Hepatocyte (in vitro differentiated cells): ENCODE data around the gene KRT20. TPM values are rescaled to one million over a fixed set of nuclear protein-coding genes. Genes with fewer than 3 reads are reported as not detected.

Source experiments
- DNase-seq: peaks from one replicate; pipeline ENCODE4 v3.0.0-alpha.2; 2016; ENCODE audit warnings: low spot score
- H2AFZ ChIP-seq: fragments of 200-600 bp; sonication (generic); 2 replicates; pipeline ENCODE4 v1.6.0; 2016; ENCODE audit warnings: antibody characterized with exemption, mild to moderate bottlenecking
- H3K27ac ChIP-seq: fragments of 200-600 bp; sonication (generic); 2 replicates; pipeline ENCODE4 v1.5.1; 2016; ENCODE audit warnings: mild to moderate bottlenecking
- H3K27me3 ChIP-seq: fragments of 200-600 bp; sonication (generic); 2 replicates; pipeline ENCODE4 v1.6.1; 2016
- H3K36me3 ChIP-seq: fragments of 200-600 bp; sonication (generic); replicated peaks from 2 replicates; pipeline ENCODE4 v1.5.1; 2016; ENCODE audit warnings: low read depth; ENCODE audit not compliant: insufficient read depth
- H3K4me1 ChIP-seq: fragments of 200-600 bp; sonication (generic); 2 replicates; pipeline ENCODE4 v1.5.1; 2016; ENCODE audit warnings: mild to moderate bottlenecking, moderate library complexity; ENCODE audit not compliant: insufficient read depth
- H3K4me2 ChIP-seq: fragments of 200-600 bp; sonication (generic); 2 replicates; pipeline ENCODE4 v1.6.0; 2016
- H3K4me3 ChIP-seq: fragments of 200-600 bp; sonication (generic); 2 replicates; pipeline ENCODE4 v1.5.1; 2016; ENCODE audit warnings: mild to moderate bottlenecking
- H3K79me2 ChIP-seq: fragments of 200-600 bp; sonication (generic); 2 replicates; pipeline ENCODE4 v1.6.0; 2017; ENCODE audit warnings: mild to moderate bottlenecking
- H3K9me2 ChIP-seq: fragments of 200-600 bp; sonication (generic); replicated peaks from 2 replicates; pipeline ENCODE4 v1.6.0; 2017; ENCODE audit warnings: mild to moderate bottlenecking; ENCODE audit not compliant: insufficient read depth
- H3K9me3 ChIP-seq: fragments of 200-600 bp; sonication (generic); 2 replicates; pipeline ENCODE4 v1.5.1; 2016; ENCODE audit warnings: low read depth, mild to moderate bottlenecking
- H4K20me1 ChIP-seq: fragments of 200-600 bp; sonication (generic); 2 replicates; pipeline ENCODE4 v1.6.0; 2016; ENCODE audit warnings: mild to moderate bottlenecking; ENCODE audit not compliant: insufficient read depth, poor library complexity, severe bottlenecking
- CTCF ChIP-seq: fragments of 200-600 bp; sonication (generic); IDR thresholded peaks from 2 replicates; pipeline ENCODE4 v1.5.1; 2016; ENCODE audit warnings: antibody characterized with exemption, mild to moderate bottlenecking; ENCODE audit not compliant: poor library complexity
- EZH2 ChIP-seq: fragments of 200-600 bp; sonication (generic); IDR thresholded peaks from 2 replicates; pipeline ENCODE4 v1.6.1; 2016; ENCODE audit warnings: antibody characterized with exemption, mild to moderate bottlenecking, borderline replicate concordance
- EZH2phosphoT487 ChIP-seq: fragments of 200-600 bp; sonication (generic); IDR thresholded peaks from one replicate; pipeline ENCODE4 v1.6.1; 2018; ENCODE audit warnings: antibody characterized with exemption, mild to moderate bottlenecking, low read depth, moderate library complexity; ENCODE audit not compliant: unreplicated experiment, severe bottlenecking
- whole genome bisulfite sequencing: methylation state at CpG from one replicate; pipeline ENCODE4 v1.1.6; 2016; ENCODE audit warnings: low lambda C conversion rate; ENCODE audit errors: missing lambda C conversion rate; 5-methylcytosine and 5-hydroxymethylcytosine counted together
- polyA plus RNA-seq: library from polyadenylated mRNA; unstranded; fragments of >200 nt; fragmentation: Nextera tagmentation; extraction: Ambion mirVana; gene quantifications from 2 replicates; pipeline ENCODE4 v1.2.1, GENCODE V29; 2016
- total RNA-seq: library from RNA; depleted of rRNA; stranded (reverse); fragments of >200 nt; gene quantifications from 2 replicates; pipeline ENCODE4 v1.2.3, GENCODE V29; 2014

KRT20 gene
- total and polyA plus RNA-seq, 2 experiments from 2014 or later, result 1.5 to 3.4 TPM

GRCh38 chr17:40830085-40830776, 54.8 kb downstream of the KRT20 start:
- Histone ChIP-seq H3K4me2 (no peak overlapping the region), H3K27ac (no peak overlapping the region), H2AFZ (no peak overlapping the region), H3K27me3 (no peaks in the 10 kb centered on the region), H3K36me3 (no peaks in the 10 kb centered on the region), H3K4me3 (no peak overlapping the region), H3K4me1 (no peaks in the 10 kb centered on the region), H3K9me2 (no peaks in the 10 kb centered on the region), H4K20me1 (no peaks in the 10 kb centered on the region), H3K9me3 (no peaks in the 10 kb centered on the region), H3K79me2 (peaks cover 12% of the 10 kb centered on the region)
- TF ChIP-seq CTCF (no peak), EZH2 (no peak), EZH2phosphoT487 (no peak)
- WGBS, result 83% methylated on average over 2 of the region's 2 CpGs
- DNase-seq, result no peak

- Histone ChIP-seq H4K20me1 (no peaks in the 10 kb centered on the region), H3K4me2 (no peak overlapping the region)
Measured at GRCh38 chr17:40828454-40829044, 56.5 kb downstream of the KRT20 start.

GRCh38 chr17:40827746-40828453, 57.1 kb downstream of the KRT20 start:
- H3K27ac ChIP-seq, result no peak overlapping the region
- H3K4me1 ChIP-seq, result no peaks in the 10 kb centered on the region
- H3K4me2 ChIP-seq, result no peak overlapping the region
- no peaks in the 10 kb centered on the region for H3K27me3 ChIP-seq
- H3K79me2 ChIP-seq, result peaks cover 16% of the 10 kb centered on the region
- H3K9me2 ChIP-seq, result no peaks in the 10 kb centered on the region
- no peaks in the 10 kb centered on the region for H4K20me1 ChIP-seq
- WGBS, result 78% methylated on average over 7 of the region's 7 CpGs
- no peaks in the 10 kb centered on the region for H3K36me3 ChIP-seq
- DNase-seq, result no peak
- H3K4me3 ChIP-seq, result no peak overlapping the region
- H2AFZ ChIP-seq, result no peak overlapping the region
- TF ChIP-seq CTCF (no peak), EZH2 (no peak), EZH2phosphoT487 (no peak)
- no peaks in the 10 kb centered on the region for H3K9me3 ChIP-seq

More at GRCh38 chr17:40828454-40829044, 56.5 kb downstream of the KRT20 start:
- no peaks in the 10 kb centered on the region for H3K9me3 ChIP-seq
- 93% methylated on average over 4 of the region's 4 CpGs for WGBS
- no peaks in the 10 kb centered on the region for H3K4me1 ChIP-seq
- TF ChIP-seq EZH2 (no peak), CTCF (no peak), EZH2phosphoT487 (no peak)
- H3K36me3 ChIP-seq, result no peaks in the 10 kb centered on the region
- H3K27ac ChIP-seq, result no peak overlapping the region
- no peak overlapping the region for H3K4me3 ChIP-seq
- H3K9me2 ChIP-seq, result no peaks in the 10 kb centered on the region
- no peak for DNase-seq
- H2AFZ ChIP-seq, result no peak overlapping the region
- H3K79me2 ChIP-seq, result peaks cover 13% of the 10 kb centered on the region
- no peaks in the 10 kb centered on the region for H3K27me3 ChIP-seq

Other genes with a start within 250 kb of the KRT20 start
- 103 and 116 TPM in 2 replicates for gene SMARCE1, start 237.4 kb downstream of the KRT20 start, total RNA-seq
- 99.9 and 109 TPM in 2 replicates for gene SMARCE1, start 237.4 kb downstream of the KRT20 start, polyA plus RNA-seq
- gene KRT222, start 220.1 kb downstream of the KRT20 start, total RNA-seq, result 1.8 and 2.8 TPM in 2 replicates
- gene KRT222, start 220.1 kb downstream of the KRT20 start, polyA plus RNA-seq, result 1.5 and 2.1 TPM in 2 replicates
- 0.92 and 1.5 TPM in 2 replicates for gene KRT24, start 181.5 kb downstream of the KRT20 start, total RNA-seq
- 4.5 and 5.8 TPM in 2 replicates for gene KRT24, start 181.5 kb downstream of the KRT20 start, polyA plus RNA-seq
- gene KRT25, start 129.9 kb downstream of the KRT20 start, total RNA-seq, result not detected in 2 replicates
- not detected in 2 replicates for gene KRT25, start 129.9 kb downstream of the KRT20 start, polyA plus RNA-seq
- not detected in 2 replicates for gene KRT26, start 113.0 kb downstream of the KRT20 start, total RNA-seq
- not detected in 2 replicates for gene KRT26, start 113.0 kb downstream of the KRT20 start, polyA plus RNA-seq
- not detected in 2 replicates for gene KRT27, start 102.7 kb downstream of the KRT20 start, total RNA-seq
- gene KRT27, start 102.7 kb downstream of the KRT20 start, polyA plus RNA-seq, result not detected in 2 replicates
- not detected in 2 replicates for gene KRT28, start 85.3 kb downstream of the KRT20 start, total RNA-seq
- gene KRT28, start 85.3 kb downstream of the KRT20 start, polyA plus RNA-seq, result not detected in 2 replicates
- gene KRT10, start 62.6 kb downstream of the KRT20 start, total RNA-seq, result 29.4 and 39.7 TPM in 2 replicates
- 153 and 165 TPM in 2 replicates for gene KRT10, start 62.6 kb downstream of the KRT20 start, polyA plus RNA-seq
- not detected in 2 replicates for gene KRT12, start 18.0 kb downstream of the KRT20 start, total RNA-seq
- not detected in 2 replicates for gene KRT12, start 18.0 kb downstream of the KRT20 start, polyA plus RNA-seq
- 4.0 and 6.4 TPM in 2 replicates for gene KRT23, start 52.4 kb upstream of the KRT20 start, total RNA-seq
- gene KRT23, start 52.4 kb upstream of the KRT20 start, polyA plus RNA-seq, result 2.0 and 4.0 TPM in 2 replicates
- gene KRT39, start 81.7 kb upstream of the KRT20 start, total RNA-seq, result 1.0 TPM in 1 of 2 replicates, not detected in the other
- gene KRT39, start 81.7 kb upstream of the KRT20 start, polyA plus RNA-seq, result not detected in 2 replicates
- gene KRT40, start 99.1 kb upstream of the KRT20 start, total RNA-seq, result 0.33 TPM in 1 of 2 replicates, not detected in the other
- 0.19 TPM in 1 of 2 replicates, not detected in the other for gene KRT40, start 99.1 kb upstream of the KRT20 start, polyA plus RNA-seq
- not detected in 2 replicates for gene KRTAP3-3, start 108.9 kb upstream of the KRT20 start, total RNA-seq
- gene KRTAP3-3, start 108.9 kb upstream of the KRT20 start, polyA plus RNA-seq, result not detected in 2 replicates
- not detected in 2 replicates for gene KRTAP3-2, start 114.7 kb upstream of the KRT20 start, total RNA-seq
- gene KRTAP3-2, start 114.7 kb upstream of the KRT20 start, polyA plus RNA-seq, result not detected in 2 replicates
- not detected in 2 replicates for gene KRTAP3-1, start 123.9 kb upstream of the KRT20 start, total RNA-seq
- gene KRTAP3-1, start 123.9 kb upstream of the KRT20 start, polyA plus RNA-seq, result 2.7 and 3.4 TPM in 2 replicates
- not detected in 2 replicates for gene KRTAP1-5, start 142.0 kb upstream of the KRT20 start, total RNA-seq
- gene KRTAP1-5, start 142.0 kb upstream of the KRT20 start, polyA plus RNA-seq, result 0.44 TPM in 1 of 2 replicates, not detected in the other
- not detected in 2 replicates for gene KRTAP1-4, start 145.0 kb upstream of the KRT20 start, total RNA-seq
- not detected in 2 replicates for gene KRTAP1-4, start 145.0 kb upstream of the KRT20 start, polyA plus RNA-seq
- gene KRTAP1-3, start 149.6 kb upstream of the KRT20 start, total RNA-seq, result not detected in 2 replicates
- gene KRTAP1-3, start 149.6 kb upstream of the KRT20 start, polyA plus RNA-seq, result not detected in 2 replicates
- gene KRTAP1-1, start 156.2 kb upstream of the KRT20 start, total RNA-seq, result not detected in 2 replicates
- not detected in 2 replicates for gene KRTAP1-1, start 156.2 kb upstream of the KRT20 start, polyA plus RNA-seq
- gene KRTAP2-1, start 162.1 kb upstream of the KRT20 start, total RNA-seq, result not detected in 2 replicates
- not detected in 2 replicates for gene KRTAP2-1, start 162.1 kb upstream of the KRT20 start, polyA plus RNA-seq
- not detected in 2 replicates for gene KRTAP2-2, start 170.0 kb upstream of the KRT20 start, total RNA-seq
- not detected in 2 replicates for gene KRTAP2-2, start 170.0 kb upstream of the KRT20 start, polyA plus RNA-seq
- not detected in 2 replicates for gene KRTAP2-3, start 174.9 kb upstream of the KRT20 start, total RNA-seq
- not detected in 2 replicates for gene KRTAP2-3, start 174.9 kb upstream of the KRT20 start, polyA plus RNA-seq
- not detected in 2 replicates for gene KRTAP2-4, start 180.6 kb upstream of the KRT20 start, total RNA-seq
- gene KRTAP2-4, start 180.6 kb upstream of the KRT20 start, polyA plus RNA-seq, result not detected in 2 replicates
- gene KRTAP4-7, start 198.9 kb upstream of the KRT20 start, total RNA-seq, result not detected in 2 replicates
- not detected in 2 replicates for gene KRTAP4-7, start 198.9 kb upstream of the KRT20 start, polyA plus RNA-seq
- not detected in 2 replicates for gene KRTAP4-8, start 212.9 kb upstream of the KRT20 start, total RNA-seq
- not detected in 2 replicates for gene KRTAP4-8, start 212.9 kb upstream of the KRT20 start, polyA plus RNA-seq
- not detected in 2 replicates for gene KRTAP4-16, start 217.0 kb upstream of the KRT20 start, total RNA-seq
- not detected in 2 replicates for gene KRTAP4-16, start 217.0 kb upstream of the KRT20 start, polyA plus RNA-seq
- not detected in 2 replicates for gene KRTAP4-9, start 220.1 kb upstream of the KRT20 start, total RNA-seq
- gene KRTAP4-9, start 220.1 kb upstream of the KRT20 start, polyA plus RNA-seq, result not detected in 2 replicates
- not detected in 2 replicates for gene KRTAP4-11, start 233.1 kb upstream of the KRT20 start, total RNA-seq
- gene KRTAP4-11, start 233.1 kb upstream of the KRT20 start, polyA plus RNA-seq, result not detected in 2 replicates
- gene KRTAP4-12, start 238.9 kb upstream of the KRT20 start, total RNA-seq, result not detected in 2 replicates
- not detected in 2 replicates for gene KRTAP4-12, start 238.9 kb upstream of the KRT20 start, polyA plus RNA-seq